Endothelial cell of umbilical vein (primary cell): ENCODE data around the gene NPTX1. TPM values are rescaled to one million over a fixed set of nuclear protein-coding genes. Genes with fewer than 3 reads are reported as not detected.

Experiments used
- BruUV-seq: library from RNA; stranded (reverse); fragments of 400-500 nt; replicated peaks from 2 replicates; lab custom pipeline; 2021; lab: Mats Ljungman, UMichigan
- CTCF ChIA-PET: fragments of 300-600, 350-600 bp; sonication (Branson Sonifier 250); formaldehyde crosslinking; loops from one replicate; lab custom pipeline; 2021; ENCODE audit warnings: antibody characterized with exemption, inconsistent platforms; lab: Charles Lee
- POLR2A ChIA-PET: fragments of 300-600, 350-600 bp; sonication (Branson Sonifier 250); formaldehyde crosslinking; loops from one replicate; lab custom pipeline; 2021; ENCODE audit warnings: antibody characterized with exemption, inconsistent platforms; lab: Charles Lee
- DNase-seq: peaks from one replicate; pipeline ENCODE4 v3.0.0-alpha.2; 2011; ENCODE audit warnings: low read depth, low spot score
- FAIRE-seq: peaks from 2 replicates; lab custom pipeline; 2011; peaks lifted over from hg19 to GRCh38; lab: Jason Lieb, UNC
- H2AFZ ChIP-seq: 2 replicates; pipeline ENCODE4 v1.6.0; 2012; ENCODE audit warnings: low read depth, low read length, control low read depth, inconsistent platforms
- H3K27ac ChIP-seq: 2 replicates; pipeline ENCODE4 v1.5.1; 2011; ENCODE audit warnings: low read depth, mild to moderate bottlenecking, control low read depth, low read length, moderate library complexity; ENCODE audit not compliant: insufficient read depth
- H3K27me3 ChIP-seq, 2 experiments: 2 replicates each; pipeline versions ENCODE4 v1.6.0 to v1.6.1; 2011; ENCODE audit warnings: low read length in 2 of 2, mixed read lengths in 1 of 2; ENCODE audit not compliant: control insufficient read depth in 2 of 2, insufficient read depth in 2 of 2
- H3K36me3 ChIP-seq, 2 experiments: 2 replicates in 1 of 2; 3 replicates in 1 of 2; pipeline ENCODE4 v1.5.1; 2011; ENCODE audit warnings: low read length in 2 of 2, mild to moderate bottlenecking in 1 of 2, moderate library complexity in 1 of 2; ENCODE audit not compliant: control insufficient read depth in 2 of 2, insufficient read depth in 2 of 2; ENCODE audit errors: extremely low read depth in 1 of 2
- H3K4me1 ChIP-seq: 3 replicates; pipeline ENCODE4 v1.5.1; 2011; ENCODE audit warnings: mild to moderate bottlenecking, low read length; ENCODE audit not compliant: control insufficient read depth, insufficient read depth; ENCODE audit errors: extremely low read depth
- H3K4me2 ChIP-seq: 2 replicates; pipeline ENCODE4 v1.6.1; 2011; ENCODE audit warnings: low read length, control low read depth, mixed read lengths; ENCODE audit not compliant: insufficient read depth
- H3K4me3 ChIP-seq, 3 experiments: fragments of 200-600 bp in 1 of 3; sonication (generic), shearing (Covaris generic) in 1 of 3; replicated peaks in 1 of 3; 2 replicates each; pipeline ENCODE4 v1.5.1; 2011 to 2016; ENCODE audit warnings: control low read depth in 3 of 3, low read length in 3 of 3, mild to moderate bottlenecking in 2 of 3, inconsistent platforms in 1 of 3, low read depth in 1 of 3, moderate library complexity in 1 of 3; ENCODE audit not compliant: insufficient read depth in 1 of 3
- H3K79me2 ChIP-seq: 2 replicates; pipeline ENCODE4 v1.6.0; 2012; ENCODE audit warnings: low read length, inconsistent platforms; ENCODE audit not compliant: control insufficient read depth, insufficient read depth
- H3K9ac ChIP-seq: replicated peaks from 2 replicates; pipeline ENCODE3; 2011; ENCODE audit warnings: low read length, control low read depth; ENCODE audit not compliant: insufficient read depth; ENCODE audit errors: extremely low read depth
- H3K9me1 ChIP-seq: replicated peaks from 3 replicates; pipeline ENCODE4 v1.6.0; 2011; ENCODE audit warnings: mild to moderate bottlenecking, low read length; ENCODE audit not compliant: control insufficient read depth, insufficient read depth; ENCODE audit errors: extremely low read depth
- H3K9me3 ChIP-seq: replicated peaks from 2 replicates; pipeline ENCODE4 v1.5.1; 2012; ENCODE audit warnings: low read length, inconsistent platforms; ENCODE audit not compliant: control insufficient read depth, insufficient read depth
- H4K20me1 ChIP-seq: replicated peaks from 2 replicates; pipeline ENCODE3; 2011; ENCODE audit warnings: mild to moderate bottlenecking, low read length; ENCODE audit not compliant: control insufficient read depth, insufficient read depth; ENCODE audit errors: extremely low read depth
- CTCF ChIP-seq, 2 donors: IDR thresholded peaks; 1 replicate in 1 of 2; 2 replicates in 1 of 2; pipeline ENCODE4 v1.5.1; 2011; ENCODE audit warnings: low read length in 2 of 2, mild to moderate bottlenecking in 2 of 2, moderate library complexity in 2 of 2, control low read depth in 1 of 2, inconsistent platforms in 1 of 2, low read depth in 1 of 2; ENCODE audit not compliant: insufficient read depth in 1 of 2; ENCODE audit errors: extremely low read depth in 1 of 2
- EZH2 ChIP-seq: IDR thresholded peaks from 2 replicates; pipeline ENCODE4 v1.6.1; 2012; ENCODE audit warnings: borderline replicate concordance, low read depth, mild to moderate bottlenecking, moderate library complexity, low read length, inconsistent platforms; ENCODE audit not compliant: severe bottlenecking
- FOS ChIP-seq: IDR thresholded peaks from 2 replicates; pipeline ENCODE4 v1.6.1; 2011; ENCODE audit warnings: mild to moderate bottlenecking, low read length, moderate library complexity, borderline replicate concordance; ENCODE audit not compliant: insufficient read depth
- GATA2 ChIP-seq: IDR thresholded peaks from 2 replicates; pipeline ENCODE4 v1.7.0; 2011; ENCODE audit warnings: low read depth, mild to moderate bottlenecking, moderate library complexity, mixed read lengths, low read length; ENCODE audit not compliant: insufficient read length, insufficient read depth
- JUN ChIP-seq: IDR thresholded peaks from 2 replicates; pipeline ENCODE4 v1.6.1; 2011; ENCODE audit warnings: borderline replicate concordance, low read depth; ENCODE audit not compliant: insufficient read length, insufficient read depth
- MAX ChIP-seq: IDR thresholded peaks from 2 replicates; pipeline ENCODE4 v1.6.1; 2011; ENCODE audit not compliant: insufficient read depth, insufficient read length
- MYC ChIP-seq: IDR thresholded peaks from one replicate; pipeline ENCODE4 v1.6.1; 2011; ENCODE audit warnings: mild to moderate bottlenecking, low read depth, low read length
- POLR2A ChIP-seq: IDR thresholded peaks from 2 replicates; pipeline ENCODE4 v1.6.1; 2012; ENCODE audit warnings: low read depth, mild to moderate bottlenecking, control low read depth, low read length
- POLR2AphosphoS5 ChIP-seq: IDR thresholded peaks from 2 replicates; pipeline ENCODE4 v1.6.1; 2012; ENCODE audit warnings: low read depth, mild to moderate bottlenecking, control low read depth, low read length, moderate library complexity; ENCODE audit not compliant: insufficient read depth
- dilution Hi-C: fragments of 300-500 bp; cut with MboI; formaldehyde crosslinking; loops from one replicate; pipeline ENCODE4 v1.15.0; 2019; ENCODE audit warnings: low sequenced_read_pairs; ENCODE audit not compliant: extremely low pct_ligation_motif_present
- intact Hi-C: fragments of 100-400 bp; cut with micrococcal nuclease; formaldehyde crosslinking; loops from one replicate; pipeline ENCODE4 v1.10.0; 2022
- polyA plus RNA-seq, 4 experiments: library from polyadenylated mRNA; depleted of rRNA in 3 of 4; stranded (reverse) in 3 of 4; unstranded in 1 of 4; fragments of >200 nt; gene quantifications; 2 replicates each; pipeline versions ENCODE4 v1.2.1 to v1.2.3, GENCODE V29; 2011 to 2012; ENCODE audit warnings: missing spikeins in 1 of 4
- total RNA-seq: library from RNA; stranded (reverse); gene quantifications from 2 replicates; pipeline ENCODE4 v1.2.3, GENCODE V29; 2021

Gene NPTX1
- total and polyA plus RNA-seq, 2 donors (not counting 3 experiments of a cell fraction or from before 2014, with no cell fraction given): 0.03 TPM; not detected in 1

- no peaks in the 10 kb centered on the region for H3K9me3 ChIP-seq
- no peak for TF ChIP-seq MAX
- no peak for TF ChIP-seq JUN
- no peak for TF ChIP-seq GATA2
- TF ChIP-seq POLR2A: no peak
- TF ChIP-seq CTCF (IDR thresholded peaks at IDR 0.05; ENCODE audit: extremely low read depth in 1 of 2, insufficient read depth in 1 of 2, low read depth in 1 of 2, low read length in 2 of 2): no peak
- TF ChIP-seq EZH2: no peak
- TF ChIP-seq POLR2AphosphoS5: no peak
- no peak for TF ChIP-seq MYC
- TF ChIP-seq FOS: no peak
- DNase-seq (no peak), FAIRE-seq (no peak)
- H3K27me3 ChIP-seq: peaks cover 7 to 13% of the 10 kb centered on the region in 2 experiments
- CTCF ChIA-PET: interaction anchor here (1.2 kb wide), 1 partner anchor 10 kb away, joined by 3 read pairs; no protein-coding TSS in a partner anchor
- H4K20me1 ChIP-seq: no peaks in the 10 kb centered on the region
- POLR2A ChIA-PET: no interaction called here
- intact Hi-C loops (no loop called here), dilution Hi-C loops (no loop called here)
- no peak overlapping the region for H3K4me2 ChIP-seq
- H3K36me3 ChIP-seq: no peaks in the 10 kb centered on the region
- H3K9ac ChIP-seq: no peak overlapping the region
- no peaks in the 10 kb centered on the region for H3K79me2 ChIP-seq
- no peak overlapping the region for H3K27ac ChIP-seq
- no peak overlapping the region for H2AFZ ChIP-seq
- H3K9me1 ChIP-seq: no peaks in the 10 kb centered on the region
- no peaks in the 10 kb centered on the region for H3K4me1 ChIP-seq
- H3K4me3 ChIP-seq: no peak overlapping the region
- no TSS peak for BruUV-seq
Observed at GRCh38 chr17:80486692-80487091, 10.3 kb upstream of the NPTX1 start.
